Activated CD8-positive, alpha-beta T cell treated with anti-CD3 and anti-CD28 coated beads for 36 hours (primary cell): ENCODE results near the gene INSIG2. TPM values are rescaled to one million over a fixed set of nuclear protein-coding genes. Genes with fewer than 3 reads are reported as not detected.

Source experiments
- ATAC-seq: fragments of 200-7000 bp; cut with Tn5 transposase; one replicate; pipeline ENCODE4 v1.10.0; 2021; ENCODE audit warnings: mild to moderate bottlenecking, moderate library complexity
- CTCF ChIA-PET: fragments of 350-600 bp; sonication (Branson Sonifier 250); formaldehyde crosslinking; loops from one replicate; lab custom pipeline; 2021; ENCODE audit warnings: antibody characterized with exemption; lab: Charles Lee
- POLR2A ChIA-PET: fragments of 350-600 bp; sonication (Branson Sonifier 250); formaldehyde crosslinking; loops from one replicate; lab custom pipeline; 2021; ENCODE audit warnings: antibody characterized with exemption; lab: Charles Lee
- DNase-seq: peaks from one replicate; pipeline ENCODE4 v3.0.0-alpha.2; 2020
- H3K27ac Mint-ChIP-seq: one replicate; pipeline ENCODE4 v1.8.0; 2021; ENCODE audit warnings: mild to moderate bottlenecking, mixed read lengths
- H3K27me3 Mint-ChIP-seq: one replicate; pipeline ENCODE4 v1.8.0; 2021; ENCODE audit warnings: mixed read lengths
- H3K36me3 Mint-ChIP-seq: one replicate; pipeline ENCODE4 v1.8.0; 2021; ENCODE audit warnings: low read depth, mixed read lengths
- H3K4me1 Mint-ChIP-seq: one replicate; pipeline ENCODE4 v1.8.0; 2021; ENCODE audit warnings: low read depth, mixed read lengths
- H3K4me3 Mint-ChIP-seq: one replicate; pipeline ENCODE4 v1.8.0; 2021; ENCODE audit warnings: mild to moderate bottlenecking, moderate library complexity, mixed read lengths
- H3K9me3 Mint-ChIP-seq: one replicate; pipeline ENCODE4 v1.8.0; 2021; ENCODE audit warnings: mixed read lengths
- CTCF ChIP-seq: fragments of 200-600 bp; IDR thresholded peaks from one replicate; pipeline ENCODE4 v1.8.0; 2022; ENCODE audit warnings: antibody characterized with exemption, mild to moderate bottlenecking
- intact Hi-C: fragments of 100-400 bp; cut with micrococcal nuclease; formaldehyde crosslinking; loops from one replicate; pipeline ENCODE4 v1.10.0; 2022
- total RNA-seq, 2 experiments: library from RNA; stranded (reverse); gene quantifications; one replicate each; pipeline ENCODE4 v1.2.3, GENCODE V29; 2021

The INSIG2 gene
- total RNA-seq, 2 experiments from 2014 or later: 87.2 to 104 TPM

- H3K36me3 Mint-ChIP-seq: no peaks in the 10 kb centered on the region
- DNase-seq (peak; percentile 13), ATAC-seq (no peak)
- peaks cover 29% of the 10 kb centered on the region for H3K27me3 Mint-ChIP-seq
- no peak overlapping the region for H3K4me3 Mint-ChIP-seq
- H3K4me1 Mint-ChIP-seq: peaks cover 2% of the 10 kb centered on the region
- intact Hi-C loops: loop anchor here (5.0 to 10.0 kb wide), 2 partner anchors 136 to 808 kb away; no protein-coding TSS in a partner anchor
- ChIA-PET POLR2A (no interaction called here), CTCF (interaction anchor here (1.5 kb wide), 1 partner anchor 172 kb away, joined by 4 read pairs; no protein-coding TSS in a partner anchor)
- no peak overlapping the region for H3K27ac Mint-ChIP-seq
- H3K9me3 Mint-ChIP-seq: no peaks in the 10 kb centered on the region
- no peak for TF ChIP-seq CTCF
Measured at GRCh38 chr2:118049140-118049815, 39.0 kb upstream of the INSIG2 start.

- ATAC-seq (peak; percentile 77), DNase-seq (no peak)
- ChIA-PET POLR2A (no interaction called here), CTCF (interaction anchor here (3.5 kb wide), 1 partner anchor 17 kb away, joined by 11 read pairs; no protein-coding TSS in a partner anchor)
- H3K27ac Mint-ChIP-seq: no peak overlapping the region
- H3K4me3 Mint-ChIP-seq: no peak overlapping the region
- intact Hi-C loops: loop anchor here (5.0 to 10.0 kb wide), 2 partner anchors 135 to 808 kb away; no protein-coding TSS in a partner anchor
- no peak for TF ChIP-seq CTCF
- no peaks in the 10 kb centered on the region for H3K9me3 Mint-ChIP-seq
- no peaks in the 10 kb centered on the region for H3K36me3 Mint-ChIP-seq
- H3K27me3 Mint-ChIP-seq: peaks cover 25% of the 10 kb centered on the region
- peaks cover 2% of the 10 kb centered on the region for H3K4me1 Mint-ChIP-seq
Measured at GRCh38 chr2:118049816-118050140, 38.5 kb upstream of the INSIG2 start.

- no peak for TF ChIP-seq CTCF
- intact Hi-C loops: no loop called here
- Mint-ChIP-seq H3K4me1 (peaks cover 2% of the 10 kb centered on the region), H3K36me3 (no peaks in the 10 kb centered on the region), H3K27ac (no peak overlapping the region), H3K27me3 (peaks cover 24% of the 10 kb centered on the region), H3K9me3 (no peaks in the 10 kb centered on the region), H3K4me3 (no peak overlapping the region)
- ChIA-PET CTCF (interaction anchor here (1.0 to 3.5 kb wide), 3 partner anchors 10 to 22 kb away, joined by 3 to 11 read pairs (median 9); no protein-coding TSS in a partner anchor), POLR2A (no interaction called here)
- DNase-seq (no peak), ATAC-seq (no peak)
Measured at GRCh38 chr2:118050386-118050785, 37.9 kb upstream of the INSIG2 start.

GRCh38 chr2:118050974-118051373 lies 37.3 kb upstream of the INSIG2 start:
- H3K27me3 Mint-ChIP-seq: peaks cover 25% of the 10 kb centered on the region
- no peak overlapping the region for H3K4me3 Mint-ChIP-seq
- POLR2A ChIA-PET: no interaction called here
- no peak overlapping the region for H3K27ac Mint-ChIP-seq
- intact Hi-C loops: no loop called here
- no peaks in the 10 kb centered on the region for H3K36me3 Mint-ChIP-seq
- peaks cover 2% of the 10 kb centered on the region for H3K4me1 Mint-ChIP-seq
- CTCF ChIA-PET: interaction anchor here (0.7 to 3.5 kb wide), 5 partner anchors 10 to 171 kb away, joined by 3 to 11 read pairs (median 3); no protein-coding TSS in a partner anchor
- no peaks in the 10 kb centered on the region for H3K9me3 Mint-ChIP-seq
- TF ChIP-seq CTCF: no peak
- ATAC-seq: no peak
- DNase-seq: no peak

GRCh38 chr2:118051826-118052358 lies 36.4 kb upstream of the INSIG2 start:
- no peak for DNase-seq
- intact Hi-C loops: no loop called here
- no peak overlapping the region for H3K4me3 Mint-ChIP-seq
- H3K27ac Mint-ChIP-seq: no peak overlapping the region
- H3K27me3 Mint-ChIP-seq: peaks cover 25% of the 10 kb centered on the region
- H3K4me1 Mint-ChIP-seq: peaks cover 2% of the 10 kb centered on the region
- POLR2A ChIA-PET: no interaction called here
- CTCF ChIA-PET: interaction anchor here (0.9 to 3.5 kb wide), 5 partner anchors 9 to 170 kb away, joined by 3 to 11 read pairs (median 3); no protein-coding TSS in a partner anchor
- TF ChIP-seq CTCF: no peak
- no peak for ATAC-seq
- H3K36me3 Mint-ChIP-seq: no peaks in the 10 kb centered on the region
- no peaks in the 10 kb centered on the region for H3K9me3 Mint-ChIP-seq
